HL-60 (cell line): ENCODE measurements around the gene GNS.

Source experiments
- GABPA ChIP-seq: IDR thresholded peaks from 2 replicates; pipeline ENCODE4 v1.6.1; 2012; ENCODE audit warnings: low read depth
- POLR2AphosphoS5 ChIP-seq: IDR thresholded peaks from 2 replicates; pipeline ENCODE4 v1.6.1; 2012; ENCODE audit warnings: low read depth
- SPI1 ChIP-seq: IDR thresholded peaks from 2 replicates; pipeline ENCODE4 v1.6.1; 2012; ENCODE audit warnings: low read depth, mild to moderate bottlenecking, borderline replicate concordance
- TF ChIP-seq, protein P1 (sequence below): IDR thresholded peaks from one replicate; pipeline ENCODE4 v1.5.1; 2011; ENCODE audit warnings: low read length, control low read depth, inconsistent platforms; ENCODE audit not compliant: insufficient read depth
- TF ChIP-seq, protein P2 (sequence below): IDR thresholded peaks from 2 replicates; pipeline ENCODE4 v1.6.1; 2012; ENCODE audit warnings: low read depth; ENCODE audit not compliant: insufficient replicate concordance

DNA sequence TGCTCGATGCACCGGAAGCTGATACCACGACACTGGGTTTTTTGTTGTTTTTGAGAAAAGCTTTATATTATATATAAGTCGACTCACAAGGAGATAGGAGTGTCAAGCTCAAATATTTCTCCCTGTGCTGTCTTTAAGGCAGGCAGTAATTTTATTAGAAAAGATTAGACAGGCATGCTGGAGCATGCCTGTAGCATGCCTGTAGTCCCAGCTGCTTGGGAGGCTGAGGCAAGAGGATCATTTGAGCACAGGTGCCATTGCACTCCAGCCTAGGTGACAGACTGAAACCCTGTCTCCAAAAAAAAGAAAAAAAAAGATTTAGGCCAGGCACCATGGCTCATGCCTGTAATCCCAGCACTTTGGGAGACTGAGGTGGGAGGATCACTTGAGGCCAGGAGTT lies 51.8 kb downstream of the GNS start:
- TF ChIP-seq, protein P1, sequence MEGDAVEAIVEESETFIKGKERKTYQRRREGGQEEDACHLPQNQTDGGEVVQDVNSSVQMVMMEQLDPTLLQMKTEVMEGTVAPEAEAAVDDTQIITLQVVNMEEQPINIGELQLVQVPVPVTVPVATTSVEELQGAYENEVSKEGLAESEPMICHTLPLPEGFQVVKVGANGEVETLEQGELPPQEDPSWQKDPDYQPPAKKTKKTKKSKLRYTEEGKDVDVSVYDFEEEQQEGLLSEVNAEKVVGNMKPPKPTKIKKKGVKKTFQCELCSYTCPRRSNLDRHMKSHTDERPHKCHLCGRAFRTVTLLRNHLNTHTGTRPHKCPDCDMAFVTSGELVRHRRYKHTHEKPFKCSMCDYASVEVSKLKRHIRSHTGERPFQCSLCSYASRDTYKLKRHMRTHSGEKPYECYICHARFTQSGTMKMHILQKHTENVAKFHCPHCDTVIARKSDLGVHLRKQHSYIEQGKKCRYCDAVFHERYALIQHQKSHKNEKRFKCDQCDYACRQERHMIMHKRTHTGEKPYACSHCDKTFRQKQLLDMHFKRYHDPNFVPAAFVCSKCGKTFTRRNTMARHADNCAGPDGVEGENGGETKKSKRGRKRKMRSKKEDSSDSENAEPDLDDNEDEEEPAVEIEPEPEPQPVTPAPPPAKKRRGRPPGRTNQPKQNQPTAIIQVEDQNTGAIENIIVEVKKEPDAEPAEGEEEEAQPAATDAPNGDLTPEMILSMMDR: no peak
- no peak for TF ChIP-seq SPI1
- TF ChIP-seq POLR2AphosphoS5: no peak
- TF ChIP-seq, protein P2, sequence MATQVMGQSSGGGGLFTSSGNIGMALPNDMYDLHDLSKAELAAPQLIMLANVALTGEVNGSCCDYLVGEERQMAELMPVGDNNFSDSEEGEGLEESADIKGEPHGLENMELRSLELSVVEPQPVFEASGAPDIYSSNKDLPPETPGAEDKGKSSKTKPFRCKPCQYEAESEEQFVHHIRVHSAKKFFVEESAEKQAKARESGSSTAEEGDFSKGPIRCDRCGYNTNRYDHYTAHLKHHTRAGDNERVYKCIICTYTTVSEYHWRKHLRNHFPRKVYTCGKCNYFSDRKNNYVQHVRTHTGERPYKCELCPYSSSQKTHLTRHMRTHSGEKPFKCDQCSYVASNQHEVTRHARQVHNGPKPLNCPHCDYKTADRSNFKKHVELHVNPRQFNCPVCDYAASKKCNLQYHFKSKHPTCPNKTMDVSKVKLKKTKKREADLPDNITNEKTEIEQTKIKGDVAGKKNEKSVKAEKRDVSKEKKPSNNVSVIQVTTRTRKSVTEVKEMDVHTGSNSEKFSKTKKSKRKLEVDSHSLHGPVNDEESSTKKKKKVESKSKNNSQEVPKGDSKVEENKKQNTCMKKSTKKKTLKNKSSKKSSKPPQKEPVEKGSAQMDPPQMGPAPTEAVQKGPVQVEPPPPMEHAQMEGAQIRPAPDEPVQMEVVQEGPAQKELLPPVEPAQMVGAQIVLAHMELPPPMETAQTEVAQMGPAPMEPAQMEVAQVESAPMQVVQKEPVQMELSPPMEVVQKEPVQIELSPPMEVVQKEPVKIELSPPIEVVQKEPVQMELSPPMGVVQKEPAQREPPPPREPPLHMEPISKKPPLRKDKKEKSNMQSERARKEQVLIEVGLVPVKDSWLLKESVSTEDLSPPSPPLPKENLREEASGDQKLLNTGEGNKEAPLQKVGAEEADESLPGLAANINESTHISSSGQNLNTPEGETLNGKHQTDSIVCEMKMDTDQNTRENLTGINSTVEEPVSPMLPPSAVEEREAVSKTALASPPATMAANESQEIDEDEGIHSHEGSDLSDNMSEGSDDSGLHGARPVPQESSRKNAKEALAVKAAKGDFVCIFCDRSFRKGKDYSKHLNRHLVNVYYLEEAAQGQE: no peak
- no peak for TF ChIP-seq GABPA
